T follicular helper cell (primary cell): Measurements from ENCODE around the gene LRP1B.

Experiments used
- DNase-seq: peaks from one replicate; pipeline ENCODE4 v3.0.0-alpha.2; 2020; ENCODE audit warnings: low read depth

The LRP1B gene

DNA sequence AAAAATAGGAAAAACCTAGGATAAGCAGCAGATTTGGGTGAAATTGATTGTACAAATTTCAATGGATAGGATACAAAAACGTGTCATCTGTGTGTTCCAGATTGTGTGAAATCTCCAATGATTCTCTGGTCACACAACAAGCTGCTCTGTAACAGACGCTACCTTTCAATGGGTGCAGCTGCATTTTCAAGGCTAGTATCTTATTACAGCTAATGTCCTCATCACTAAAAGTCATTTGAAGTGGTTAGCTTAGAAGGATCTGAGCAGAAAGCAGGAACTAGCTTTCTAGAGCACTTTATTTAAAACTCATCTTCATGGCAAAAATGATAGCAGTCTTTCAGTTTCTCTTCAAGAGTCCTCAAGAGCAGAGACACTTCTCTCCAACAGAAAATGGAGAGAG is 364.6 kb downstream of the LRP1B start:
- no peak for DNase-seq

DNA sequence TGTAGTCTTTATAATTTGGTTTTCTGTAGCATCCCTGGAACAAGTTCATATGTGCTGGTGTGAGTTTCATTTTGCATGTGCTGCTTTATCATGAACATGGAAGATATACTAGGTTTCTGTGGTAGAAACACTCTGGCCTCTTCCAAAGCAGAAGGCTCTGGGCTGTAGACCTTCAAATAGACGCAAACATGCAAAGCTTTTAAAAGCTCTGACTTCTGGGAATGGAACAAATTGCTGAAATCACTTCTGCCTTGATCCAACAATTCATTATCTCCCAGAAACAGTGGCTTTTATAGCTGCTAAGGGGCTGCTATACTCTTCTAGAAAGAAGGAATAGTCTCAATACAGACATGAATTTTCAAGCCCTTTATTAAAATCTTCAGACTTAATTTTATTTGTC is 382.2 kb downstream of the LRP1B start:
- no peak for DNase-seq

DNA sequence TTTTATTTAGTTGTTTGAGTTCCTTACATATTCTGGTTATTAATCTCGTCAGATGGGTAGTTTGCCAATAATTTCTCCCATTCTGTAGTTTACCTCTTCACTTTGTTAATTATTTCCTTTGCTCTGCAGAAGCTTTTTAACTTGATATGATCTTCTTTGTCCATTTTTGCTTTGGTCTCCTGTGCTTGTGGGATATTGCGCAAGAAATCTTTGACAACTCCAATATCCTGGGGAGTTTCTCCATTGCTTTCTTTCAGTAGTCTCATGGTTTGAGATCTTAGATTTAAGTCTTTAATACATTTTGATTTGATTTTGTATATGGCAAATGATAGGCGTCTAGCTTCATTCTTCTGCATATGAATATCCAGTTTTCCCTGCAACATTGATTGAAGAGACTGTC is 389.2 kb downstream of the LRP1B start:
- DNase-seq, result no peak

DNA sequence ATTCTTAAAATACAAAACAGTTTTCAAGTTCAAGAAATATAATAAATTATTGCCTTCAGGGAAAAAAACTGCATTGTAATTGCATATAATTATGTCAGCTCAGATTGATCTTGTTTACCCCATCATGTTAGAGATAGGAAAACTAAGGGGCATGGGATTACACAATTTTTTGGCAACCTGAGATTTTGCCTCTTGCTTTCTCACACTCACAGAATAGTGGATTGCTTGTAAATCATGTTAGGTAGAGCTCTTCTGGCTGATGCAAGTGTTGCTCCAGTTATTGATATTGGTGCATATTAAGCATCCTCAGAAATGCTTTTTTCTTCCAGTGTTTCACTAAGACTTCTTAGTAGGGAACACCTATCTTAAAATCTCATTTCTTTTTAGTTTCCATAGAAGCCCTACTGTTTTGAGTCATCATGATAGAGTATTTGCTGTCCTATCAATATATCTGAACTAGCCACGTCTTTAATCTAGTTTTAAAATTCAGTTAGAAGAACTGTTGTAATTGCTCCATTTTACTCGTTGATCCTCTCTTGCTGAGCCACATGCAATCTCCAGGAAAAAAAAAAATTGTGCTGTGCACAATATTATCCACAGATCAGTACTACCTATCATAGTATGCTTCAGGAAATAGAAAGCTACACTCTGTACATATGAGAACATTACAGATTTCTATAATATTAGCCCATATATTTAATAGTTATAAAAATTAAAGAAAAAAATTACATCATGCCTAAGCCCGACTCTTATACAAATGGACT is 393.1 kb downstream of the LRP1B start:
- no peak for DNase-seq

DNA sequence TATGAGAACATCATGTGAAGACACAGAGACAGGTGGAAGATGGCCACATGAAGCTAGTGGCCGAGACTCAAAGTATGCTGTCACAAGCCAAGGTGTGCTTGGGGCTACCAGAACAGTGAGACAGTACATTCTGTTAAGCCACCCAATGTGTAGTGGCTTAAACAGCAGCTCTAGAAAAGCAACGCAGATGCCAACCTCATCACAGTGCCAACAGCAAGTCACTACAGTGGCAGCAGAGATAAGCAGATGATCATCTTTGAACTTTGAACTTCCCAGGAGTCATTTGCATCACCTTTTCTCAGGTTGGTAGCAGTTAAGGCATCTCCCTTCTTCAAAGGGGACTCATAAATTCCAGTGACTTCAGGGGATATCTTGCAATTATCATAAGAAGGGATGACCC is 394.4 kb downstream of the LRP1B start:
- DNase-seq, result no peak

DNA sequence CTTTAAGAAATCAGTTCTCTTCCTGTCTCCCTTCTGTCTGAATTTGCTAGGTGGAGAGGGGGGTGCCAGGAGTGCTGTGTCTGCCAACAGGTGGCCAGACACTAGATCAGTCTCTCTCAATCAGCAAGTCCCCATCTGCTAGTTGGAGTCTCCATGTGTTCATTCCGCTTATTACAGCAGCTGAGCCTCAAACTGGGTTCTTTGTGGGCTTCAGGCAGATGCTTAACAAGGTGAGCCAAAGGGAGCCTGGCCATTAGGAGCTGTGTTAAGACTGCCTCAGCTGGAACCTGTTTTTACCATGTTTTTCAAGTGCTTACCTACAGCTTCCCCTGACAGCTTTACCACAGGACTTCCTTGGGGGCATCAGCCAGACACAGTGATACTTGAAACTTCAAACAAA is 401.9 kb downstream of the LRP1B start:
- no peak for DNase-seq

DNA sequence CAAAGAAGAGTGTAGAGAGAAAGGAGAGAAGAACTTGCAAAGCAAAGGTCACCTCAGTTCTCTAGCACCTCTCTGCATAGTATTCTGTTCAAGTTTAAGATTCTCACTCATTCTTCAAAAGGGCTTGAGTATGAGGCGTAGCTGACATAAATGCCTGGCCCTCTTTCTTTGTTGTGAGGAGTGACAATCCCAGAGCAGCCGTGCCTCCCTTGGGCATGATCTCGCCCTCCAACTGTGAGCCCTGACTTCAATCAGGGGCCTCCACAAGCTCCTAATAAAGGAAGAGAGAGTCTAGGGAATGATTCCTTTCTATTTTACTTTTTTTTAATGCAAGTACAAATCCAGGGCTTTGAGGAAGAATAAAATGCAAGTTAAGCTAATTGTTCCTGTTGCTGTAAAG is 402.7 kb downstream of the LRP1B start:
- no peak for DNase-seq

DNA sequence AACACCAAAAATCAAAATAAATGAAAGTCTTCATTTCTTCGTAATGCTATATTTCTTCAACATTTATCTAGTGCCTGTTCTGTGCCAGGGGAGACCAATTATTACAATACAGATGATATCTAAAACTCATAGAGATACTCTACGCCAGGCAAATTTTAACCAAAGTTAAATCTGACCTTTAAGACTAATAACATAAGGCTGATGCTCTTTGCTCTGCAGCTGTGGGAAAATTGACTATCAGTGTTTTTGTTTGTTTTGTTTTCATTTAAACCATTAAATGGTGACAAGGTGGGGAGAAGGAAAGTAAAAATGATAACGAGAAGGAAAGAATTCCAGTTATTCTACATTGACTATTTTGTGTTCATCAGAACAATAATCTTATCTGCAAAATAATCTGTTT is 406.4 kb downstream of the LRP1B start:
- no peak for DNase-seq

DNA sequence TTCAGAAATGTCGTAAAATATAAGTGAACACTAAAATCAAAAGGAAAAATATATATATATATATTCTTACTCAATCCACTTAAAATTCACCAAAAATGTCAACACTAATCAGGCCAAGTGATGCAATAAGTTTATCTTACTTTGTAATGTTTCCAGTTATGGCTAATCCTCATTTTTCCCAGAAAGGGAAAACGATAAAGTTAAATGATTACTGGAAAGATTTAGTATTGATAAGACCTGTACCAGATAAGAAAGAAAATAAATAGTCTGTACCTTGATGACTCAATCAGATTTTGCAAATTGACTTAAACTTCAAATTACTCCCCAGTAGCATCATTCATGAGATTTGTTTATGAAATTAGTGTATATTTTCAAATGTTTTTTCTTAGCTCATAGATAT is 407.0 kb downstream of the LRP1B start:
- no peak for DNase-seq

DNA sequence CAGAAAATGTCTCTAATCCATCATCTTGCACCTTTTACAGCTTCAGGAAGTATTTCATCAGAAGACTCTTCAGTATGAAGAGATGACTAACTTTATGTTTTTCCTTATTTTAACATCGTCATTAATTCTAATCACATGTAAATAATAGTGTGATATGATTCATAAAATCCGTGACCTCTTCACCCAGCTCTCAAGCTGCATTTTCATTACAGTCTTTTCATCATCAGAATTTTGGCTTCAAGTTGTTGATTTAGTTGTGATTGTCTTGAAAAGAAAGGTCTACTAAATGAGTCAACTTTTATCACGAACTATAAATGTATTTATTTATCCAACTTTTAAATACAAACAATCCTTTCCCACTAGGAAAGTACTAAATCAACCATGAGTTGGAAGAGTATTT is 410.3 kb downstream of the LRP1B start:
- DNase-seq, result no peak

DNA sequence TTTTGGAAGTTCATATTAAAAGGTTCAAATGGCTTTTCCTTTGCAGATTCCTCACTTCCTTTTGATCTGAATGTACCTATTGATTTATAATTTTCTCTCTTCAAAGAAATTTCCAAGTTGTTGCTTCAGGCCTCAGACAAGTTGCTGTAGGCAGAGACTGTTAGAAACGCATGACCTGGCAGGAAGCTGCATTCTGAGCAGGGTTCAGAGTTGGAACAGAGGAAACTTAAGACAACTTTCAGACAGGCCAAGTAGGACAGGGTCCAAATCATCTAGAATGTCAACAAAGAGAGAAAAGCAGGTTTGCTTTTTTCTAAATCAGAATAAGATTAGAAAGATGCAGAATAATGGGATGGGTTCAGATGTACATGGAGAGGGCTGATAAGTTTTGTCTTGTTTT is 416.3 kb downstream of the LRP1B start:
- no peak for DNase-seq

DNA sequence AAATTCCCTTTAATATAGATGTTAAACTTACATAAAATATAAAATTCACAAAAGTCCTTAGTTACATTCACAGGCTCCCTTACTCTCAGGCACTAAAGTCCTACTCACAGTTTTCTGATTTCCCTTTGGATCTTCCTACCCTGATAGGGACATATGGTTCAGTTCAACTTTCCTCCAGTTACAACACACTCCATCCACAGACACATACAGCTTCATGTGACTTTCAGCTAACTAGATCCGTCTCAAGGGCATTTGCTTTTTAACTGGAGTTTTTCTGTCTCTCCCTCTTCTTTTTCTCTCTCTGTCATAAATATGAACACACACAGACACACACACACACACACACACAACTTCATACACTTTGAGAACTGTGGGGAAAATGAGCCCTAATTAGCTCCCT is 419.2 kb downstream of the LRP1B start:
- DNase-seq, result no peak

DNA sequence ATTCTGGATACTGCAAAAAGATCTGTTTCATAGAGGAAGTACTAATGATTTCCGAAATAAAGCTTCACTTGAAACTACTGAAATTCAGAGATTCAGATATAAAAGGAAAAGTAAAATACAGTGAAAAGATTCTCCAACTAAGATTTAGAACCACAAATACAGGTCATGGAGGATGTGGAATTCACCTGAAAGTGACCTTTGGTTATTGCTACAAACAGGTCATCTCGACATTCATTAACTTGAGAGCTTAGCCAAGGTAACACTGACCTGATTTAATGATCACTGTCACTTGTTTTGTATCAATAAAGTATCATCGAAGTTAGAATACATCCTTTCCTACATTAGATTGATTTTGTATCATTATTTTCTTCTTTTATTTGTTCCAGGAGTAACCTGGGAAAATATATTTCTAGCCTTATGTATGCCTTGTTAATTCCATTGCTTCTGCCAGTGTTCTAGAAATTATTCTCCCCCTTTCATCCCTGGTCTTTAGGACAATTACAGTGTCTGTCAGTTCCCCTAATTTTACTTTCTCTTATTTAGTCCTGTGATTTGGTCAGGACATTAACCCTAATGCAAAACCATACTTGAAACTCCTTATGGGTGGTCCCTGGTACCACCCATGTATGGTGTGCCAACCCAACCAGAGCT is 420.1 kb downstream of the LRP1B start:
- DNase-seq, result no peak

DNA sequence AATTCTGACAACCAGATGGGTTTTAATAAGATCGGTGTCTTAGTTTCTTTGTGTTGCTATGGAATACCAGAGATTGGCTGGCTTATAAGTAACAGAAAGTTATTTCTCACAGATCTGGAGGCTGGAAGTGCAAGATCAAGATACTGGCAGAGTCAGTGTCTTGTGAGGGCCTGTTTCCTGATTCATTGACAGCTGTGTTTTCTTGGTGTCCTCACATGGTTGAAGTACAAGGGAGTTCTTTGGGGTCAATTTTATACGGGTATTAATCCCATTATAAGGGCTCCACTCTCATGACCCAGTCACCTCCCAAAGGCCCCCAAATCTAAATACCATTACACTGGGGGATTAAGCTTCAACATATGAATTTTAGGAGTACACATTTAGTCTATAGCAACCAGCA is 421.1 kb downstream of the LRP1B start:
- no peak for DNase-seq

DNA sequence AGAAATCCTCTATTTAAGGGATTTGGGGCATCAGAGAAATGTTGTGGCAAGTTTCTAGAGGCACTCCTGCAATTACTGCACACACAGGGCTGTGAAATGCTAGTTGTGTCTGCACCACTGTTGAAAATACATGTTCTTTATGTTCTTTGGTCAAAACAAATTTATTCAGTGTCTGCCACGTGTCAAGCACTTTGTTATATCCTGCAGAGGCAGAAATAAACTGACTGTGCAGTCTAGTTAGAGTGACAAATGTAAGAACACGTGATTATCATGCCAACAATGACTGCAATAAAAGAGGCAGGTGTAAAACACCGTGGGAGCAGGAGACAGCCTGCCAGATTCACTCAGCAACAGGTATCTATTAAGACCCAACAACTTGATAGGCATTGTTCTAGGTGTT is 423.3 kb downstream of the LRP1B start:
- DNase-seq, result no peak

DNA sequence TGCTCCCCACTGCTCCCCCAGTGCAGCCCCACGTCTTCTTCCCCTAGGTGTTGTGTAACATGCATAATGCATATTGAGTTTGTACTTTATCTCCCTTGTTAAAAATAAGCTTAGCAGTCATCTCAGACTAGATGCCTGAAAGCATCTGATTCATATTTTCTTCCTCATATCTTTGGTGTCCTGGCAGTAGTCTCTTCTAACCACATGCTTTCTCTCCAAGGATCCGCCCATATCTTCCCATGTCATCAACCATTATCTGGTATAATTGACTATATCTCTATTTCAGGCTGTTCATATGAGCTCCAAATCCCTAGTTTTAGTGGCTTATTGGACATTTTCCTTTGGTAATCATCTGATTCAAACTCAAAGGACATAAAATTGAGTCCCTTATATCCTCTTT is 426.3 kb downstream of the LRP1B start:
- DNase-seq, result no peak

DNA sequence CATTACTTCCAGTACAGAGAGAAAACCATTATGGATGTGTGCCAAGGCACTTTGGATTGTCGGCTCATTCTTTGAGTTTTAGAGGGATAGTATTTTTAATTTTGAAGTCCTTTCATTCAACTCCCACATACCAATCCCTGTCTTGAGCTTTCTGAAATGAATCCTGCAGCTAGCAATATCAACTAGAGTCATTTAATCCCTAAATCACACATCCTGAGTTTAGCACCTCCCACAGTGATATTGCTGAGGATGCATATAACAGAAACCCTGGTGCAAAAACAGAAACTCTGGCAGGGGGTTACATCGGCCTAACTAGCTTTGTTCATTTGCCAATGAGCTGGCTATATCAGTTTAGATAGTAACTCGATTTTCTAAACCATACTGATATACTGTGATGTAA is 427.3 kb downstream of the LRP1B start:
- DNase-seq, result no peak

DNA sequence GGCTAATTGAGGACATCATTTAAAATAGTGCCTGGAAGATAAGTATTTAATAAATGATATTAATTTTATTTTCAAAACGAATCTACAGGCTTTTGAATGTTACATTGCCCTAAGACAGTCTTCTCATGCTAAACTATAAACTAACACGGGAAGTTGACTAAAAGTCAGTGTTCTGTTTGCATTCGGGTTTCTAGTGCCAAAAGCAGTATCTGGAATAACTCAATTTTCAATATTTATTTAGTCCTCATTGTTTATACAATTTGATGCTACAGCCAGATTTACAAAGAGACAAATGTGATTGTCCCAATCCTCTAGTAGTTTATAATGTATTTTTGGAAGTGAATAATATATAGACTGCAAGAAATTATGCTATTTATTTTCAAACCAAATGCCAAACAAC is 429.2 kb downstream of the LRP1B start:
- no peak for DNase-seq

DNA sequence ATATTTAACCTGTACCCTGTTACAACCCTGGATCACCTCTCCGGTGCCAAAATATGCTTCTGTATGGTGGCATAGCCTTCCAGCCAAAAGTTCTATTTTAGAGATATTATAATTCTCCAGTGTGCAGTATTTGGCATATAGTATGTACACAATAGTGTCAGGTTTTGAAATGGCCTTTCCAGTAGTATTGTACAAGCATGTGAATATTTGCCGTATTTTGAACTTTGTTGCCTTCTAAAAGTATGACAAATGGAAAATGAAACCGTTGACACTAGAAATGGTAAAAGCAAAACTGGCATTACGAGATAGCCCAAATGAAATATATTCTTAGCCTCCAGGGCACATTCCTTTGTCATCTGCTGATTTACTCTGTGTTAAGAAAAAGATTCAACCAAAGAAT is 431.2 kb downstream of the LRP1B start:
- no peak for DNase-seq

DNA sequence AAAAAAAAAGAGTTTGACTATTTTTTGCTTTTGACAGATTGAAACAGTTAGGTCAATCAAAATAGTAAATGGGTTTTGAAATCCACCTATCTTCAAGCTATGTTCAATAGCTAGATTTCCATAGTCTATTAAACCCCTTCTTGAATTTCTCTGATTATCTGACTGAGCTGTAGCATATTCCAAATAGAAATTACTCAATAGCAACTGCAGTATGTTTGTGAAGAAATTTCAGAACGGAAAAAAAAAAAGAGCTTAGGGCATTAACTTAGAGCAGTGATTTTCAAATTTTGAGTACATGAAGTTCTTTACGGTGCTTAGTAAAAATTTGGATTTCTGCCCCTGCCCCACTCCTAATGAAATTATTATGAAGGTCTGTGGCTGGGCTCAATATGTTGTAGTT is 432.3 kb downstream of the LRP1B start:
- no peak for DNase-seq

DNA sequence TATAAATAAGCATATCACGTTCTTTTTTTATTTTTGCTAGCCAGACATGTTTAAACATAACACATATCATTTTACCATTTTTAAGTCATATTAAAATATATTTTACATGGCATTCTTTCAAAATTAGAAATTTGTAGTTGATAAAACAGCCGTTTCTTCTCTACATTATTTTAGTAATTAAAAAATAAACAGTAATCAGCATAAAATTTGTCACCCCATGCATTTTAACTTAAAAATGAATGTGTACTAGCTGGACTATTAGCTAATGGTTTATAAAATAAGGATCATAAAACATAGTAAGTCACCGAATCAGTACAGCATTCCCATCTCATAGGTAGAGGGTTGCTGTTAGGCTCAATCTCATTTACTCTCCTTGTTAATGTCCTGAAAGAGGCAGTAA is 433.8 kb downstream of the LRP1B start:
- no peak for DNase-seq

DNA sequence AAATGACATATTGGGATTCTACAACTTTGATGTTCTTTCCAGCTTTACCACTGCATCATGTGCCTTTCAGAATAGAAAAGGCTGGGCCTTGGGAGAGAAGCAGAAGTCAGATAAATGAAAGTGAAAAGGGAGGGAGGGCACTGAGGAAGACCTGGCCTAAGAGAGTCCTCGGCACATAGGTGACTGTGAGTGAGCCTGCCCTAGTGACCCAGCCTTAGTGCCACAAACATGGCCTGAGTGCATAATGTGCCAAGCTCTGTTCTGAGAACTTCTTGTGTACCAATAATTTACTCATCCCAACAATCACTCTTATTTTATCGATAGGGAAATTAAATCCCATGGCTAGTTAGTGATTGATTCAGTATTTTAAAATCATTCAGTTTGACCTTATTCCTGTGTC is 436.6 kb downstream of the LRP1B start:
- no peak for DNase-seq

DNA sequence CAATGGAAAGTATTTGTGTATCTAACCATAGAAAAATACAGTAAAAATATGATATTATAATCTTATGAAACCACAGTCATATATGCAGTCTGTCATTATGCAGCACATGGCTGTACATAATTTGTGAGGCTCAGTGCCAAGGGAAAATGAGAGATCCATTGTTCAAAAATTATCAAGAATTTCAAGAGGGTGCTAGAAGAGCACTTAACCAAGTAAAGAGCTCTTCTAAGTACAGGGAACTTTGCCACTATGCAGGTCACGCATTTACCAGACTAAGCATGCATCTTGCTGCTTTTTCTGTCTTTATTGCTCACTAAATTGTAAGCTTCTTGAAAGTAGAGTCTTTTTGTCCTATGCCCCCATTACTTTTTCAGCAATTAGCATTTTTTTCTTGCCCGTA is 438.0 kb downstream of the LRP1B start:
- no peak for DNase-seq

DNA sequence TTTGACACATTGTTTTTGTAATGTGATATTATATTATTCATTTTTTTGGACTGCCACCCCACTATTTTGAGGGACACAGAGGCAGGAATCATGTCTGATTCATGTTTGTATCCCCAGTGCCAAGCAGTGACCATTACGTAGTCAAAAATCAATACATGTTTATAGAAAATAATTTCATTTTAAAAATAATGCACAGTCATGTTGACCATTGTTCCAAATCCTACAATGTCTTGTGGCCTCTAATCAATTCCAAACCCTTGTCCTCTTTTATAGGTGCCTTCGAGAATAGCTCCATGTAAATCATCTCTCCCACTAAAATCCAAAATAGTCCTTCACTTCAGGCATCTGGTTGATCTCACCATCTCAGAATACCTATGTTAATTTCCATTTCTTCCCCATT is 454.7 kb downstream of the LRP1B start:
- DNase-seq, result no peak
